ENCODE measurements around the gene UBLCP1. TPM values are rescaled to one million over a fixed set of nuclear protein-coding genes. Genes with fewer than 3 reads are reported as not detected.
"Not testable (repeated sequence)": the region's sequence is repeated elsewhere in the genome, so short reads cannot be mapped to it uniquely, and the experiment has no call there.

The UBLCP1 gene
- polyA plus RNA-seq, 1 donor from 2014 or later: 42.5 TPM

- no peak for TF ChIP-seq CTCF (IDR thresholded peaks at IDR 0.05; ENCODE audit: poor library complexity, severe bottlenecking)
- TF ChIP-seq SMC3 (conservative IDR thresholded peaks at IDR 0.05; ENCODE audit: poor library complexity): no peak
- TF ChIP-seq RAD21 (conservative IDR thresholded peaks at IDR 0.05): no peak
- no peak for TF ChIP-seq POLR2AphosphoS5 (IDR thresholded peaks at IDR 0.05)
- no peak for TF ChIP-seq REST (IDR thresholded peaks at IDR 0.05; ENCODE audit: borderline replicate concordance)
- no peak for TF ChIP-seq EZH2 (IDR thresholded peaks at IDR 0.05; ENCODE audit: borderline replicate concordance, insufficient read depth, low read length, poor library complexity, severe bottlenecking)
- TF ChIP-seq EP300 (conservative IDR thresholded peaks at IDR 0.05; ENCODE audit: poor library complexity, severe bottlenecking): no peak
- no peak for TF ChIP-seq MXI1 (conservative IDR thresholded peaks at IDR 0.05; ENCODE audit: poor library complexity, severe bottlenecking)
- no peak for TF ChIP-seq TAF1 (IDR thresholded peaks at IDR 0.05; ENCODE audit: low read depth)
- H4K20me1 ChIP-seq (ENCODE audit: insufficient read depth): no peaks in the 10 kb centered on the region
Observed at GRCh38 chr5:159227452-159227851, 35.6 kb upstream of the UBLCP1 start.

GRCh38 chr5:159228097-159228496 lies 35.0 kb upstream of the UBLCP1 start:
- not testable (repeated sequence) for H2AFZ ChIP-seq (ENCODE audit: low read depth, low read length); H3K4me3 ChIP-seq (ENCODE audit: low read length); H3K79me2 ChIP-seq (replicated peaks; ENCODE audit: insufficient read depth, low read length)

More at GRCh38 chr5:159227452-159227851, 35.6 kb upstream of the UBLCP1 start:
- H3K36me3 ChIP-seq (ENCODE audit: insufficient read depth, low read length): no peaks in the 10 kb centered on the region
- H3K79me2 ChIP-seq (replicated peaks; ENCODE audit: insufficient read depth, low read length): no peaks in the 10 kb centered on the region
- no peak overlapping the region for H3K9ac ChIP-seq (ENCODE audit: low read length)
- no peak overlapping the region for H3K4me2 ChIP-seq (ENCODE audit: low read length)
- no peaks in the 10 kb centered on the region for H3F3A ChIP-seq (ENCODE audit: insufficient read depth, low read length, poor library complexity, severe bottlenecking)
- no peaks in the 10 kb centered on the region for H3K9me2 ChIP-seq (ENCODE audit: insufficient read depth, low read length)
- no peak overlapping the region for H3K27ac ChIP-seq (ENCODE audit: low read length)
- H2AFZ ChIP-seq (ENCODE audit: low read depth, low read length): no peak overlapping the region
- no peaks in the 10 kb centered on the region for H3K27me3 ChIP-seq (ENCODE audit: insufficient read depth, low read depth, low read length)
- H3K9me3 ChIP-seq (ENCODE audit: low read length): no peaks in the 10 kb centered on the region
- no peak overlapping the region for H3K4me3 ChIP-seq (ENCODE audit: low read length)

GRCh38 chr5:159230657-159231056 lies 32.4 kb upstream of the UBLCP1 start:
- no peak overlapping the region for H3K4me2 ChIP-seq (ENCODE audit: low read length)
- no peaks in the 10 kb centered on the region for H3K27me3 ChIP-seq (ENCODE audit: insufficient read depth, low read depth, low read length)
- no peaks in the 10 kb centered on the region for H3K9me3 ChIP-seq (ENCODE audit: low read length)
- no peak overlapping the region for H3K4me3 ChIP-seq (ENCODE audit: low read length)
- no peaks in the 10 kb centered on the region for H3K9me2 ChIP-seq (ENCODE audit: insufficient read depth, low read length)
- no peaks in the 10 kb centered on the region for H3K79me2 ChIP-seq (replicated peaks; ENCODE audit: insufficient read depth, low read length)
- H3K9ac ChIP-seq (ENCODE audit: low read length): no peak overlapping the region
- no peak overlapping the region for H2AFZ ChIP-seq (ENCODE audit: low read depth, low read length)
- H3K27ac ChIP-seq (ENCODE audit: low read length): no peak overlapping the region
- no peaks in the 10 kb centered on the region for H4K20me1 ChIP-seq (ENCODE audit: insufficient read depth)
- TF ChIP-seq EZH2 (IDR thresholded peaks at IDR 0.05; ENCODE audit: borderline replicate concordance, insufficient read depth, low read length, poor library complexity, severe bottlenecking): no peak
- no peak for TF ChIP-seq CTCF (IDR thresholded peaks at IDR 0.05; ENCODE audit: poor library complexity, severe bottlenecking)
- no peak for TF ChIP-seq SMC3 (conservative IDR thresholded peaks at IDR 0.05; ENCODE audit: poor library complexity)
- no peak for TF ChIP-seq MXI1 (conservative IDR thresholded peaks at IDR 0.05; ENCODE audit: poor library complexity, severe bottlenecking)
- no peak for TF ChIP-seq TAF1 (IDR thresholded peaks at IDR 0.05; ENCODE audit: low read depth)
- TF ChIP-seq REST (IDR thresholded peaks at IDR 0.05; ENCODE audit: borderline replicate concordance): no peak
- TF ChIP-seq POLR2AphosphoS5 (IDR thresholded peaks at IDR 0.05): no peak
- TF ChIP-seq EP300 (conservative IDR thresholded peaks at IDR 0.05; ENCODE audit: poor library complexity, severe bottlenecking): no peak
- no peak for TF ChIP-seq RAD21 (conservative IDR thresholded peaks at IDR 0.05)
- no peaks in the 10 kb centered on the region for H3K36me3 ChIP-seq (ENCODE audit: insufficient read depth, low read length)
- H3F3A ChIP-seq (ENCODE audit: insufficient read depth, low read length, poor library complexity, severe bottlenecking): no peaks in the 10 kb centered on the region

More at GRCh38 chr5:159228097-159228496, 35.0 kb upstream of the UBLCP1 start:
- H3K9ac ChIP-seq (ENCODE audit: low read length); H3F3A ChIP-seq (ENCODE audit: insufficient read depth, low read length, poor library complexity, severe bottlenecking); H3K27ac ChIP-seq (ENCODE audit: low read length); H4K20me1 ChIP-seq (ENCODE audit: insufficient read depth); H3K4me2 ChIP-seq (ENCODE audit: low read length); H3K9me3 ChIP-seq (ENCODE audit: low read length); H3K9me2 ChIP-seq (ENCODE audit: insufficient read depth, low read length); H3K36me3 ChIP-seq (ENCODE audit: insufficient read depth, low read length); H3K27me3 ChIP-seq (ENCODE audit: insufficient read depth, low read depth, low read length): not testable (repeated sequence)
